ENCODE results near the gene SLC2A9. TPM values are rescaled to one million over a fixed set of nuclear protein-coding genes. Genes with fewer than 3 reads are reported as not detected.
A peak's percentile ranks its signal among the peaks of the same experiment; 100 is the strongest.

SLC2A9 gene
- total and polyA plus RNA-seq, 2 of the 8 experiments (the other 6 are each of a cell fraction or from before 2014, with no cell fraction given) = 0.20 to 0.26 TPM

DNA sequence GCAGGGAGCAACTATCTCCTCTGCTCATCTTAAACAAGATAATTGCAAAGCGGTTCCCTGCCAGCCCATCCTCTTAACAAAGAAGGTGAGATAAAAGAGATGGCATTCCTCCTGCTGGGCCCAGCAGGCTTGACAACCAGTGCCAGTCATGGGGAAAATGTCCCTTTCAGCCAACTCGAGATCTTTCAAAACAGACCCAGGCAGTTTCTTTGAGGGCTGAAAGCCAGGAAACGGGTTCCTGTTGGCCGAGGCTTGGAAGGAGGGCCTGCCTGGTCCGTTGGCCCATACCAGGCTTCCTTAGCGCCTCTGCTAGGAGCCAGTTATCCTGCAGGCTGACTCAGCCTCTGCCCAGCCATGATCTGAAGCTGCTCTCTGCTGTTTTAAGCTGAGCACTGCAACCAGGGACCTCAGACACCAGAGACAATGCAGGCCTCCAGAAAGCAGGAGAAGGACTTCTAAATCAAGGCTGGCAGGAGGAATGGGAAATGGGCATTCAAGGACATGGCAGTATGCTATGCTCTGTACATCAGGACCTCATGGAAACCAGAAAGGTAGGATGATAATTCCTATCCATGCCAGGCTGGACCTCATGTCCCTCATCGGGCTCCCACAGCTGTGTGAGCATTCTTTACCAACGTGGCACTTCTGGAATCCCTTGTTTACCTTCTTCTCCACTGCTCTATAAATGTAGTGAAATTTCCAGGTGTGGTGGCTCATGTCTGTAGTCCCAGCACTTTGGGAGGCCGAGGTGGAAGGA lies 42.4 kb upstream of the SLC2A9 start (continued):
- peak; percentile 90 for TF ChIP-seq YY1 (IDR thresholded peaks at IDR 0.05; ENCODE audit: low read depth, low read length)
- TF ChIP-seq, protein P1, sequence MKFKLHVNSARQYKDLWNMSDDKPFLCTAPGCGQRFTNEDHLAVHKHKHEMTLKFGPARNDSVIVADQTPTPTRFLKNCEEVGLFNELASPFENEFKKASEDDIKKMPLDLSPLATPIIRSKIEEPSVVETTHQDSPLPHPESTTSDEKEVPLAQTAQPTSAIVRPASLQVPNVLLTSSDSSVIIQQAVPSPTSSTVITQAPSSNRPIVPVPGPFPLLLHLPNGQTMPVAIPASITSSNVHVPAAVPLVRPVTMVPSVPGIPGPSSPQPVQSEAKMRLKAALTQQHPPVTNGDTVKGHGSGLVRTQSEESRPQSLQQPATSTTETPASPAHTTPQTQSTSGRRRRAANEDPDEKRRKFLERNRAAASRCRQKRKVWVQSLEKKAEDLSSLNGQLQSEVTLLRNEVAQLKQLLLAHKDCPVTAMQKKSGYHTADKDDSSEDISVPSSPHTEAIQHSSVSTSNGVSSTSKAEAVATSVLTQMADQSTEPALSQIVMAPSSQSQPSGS (IDR thresholded peaks at IDR 0.05; ENCODE audit: low read length) = no peak
- TF ChIP-seq CHD2 (IDR thresholded peaks at IDR 0.05; ENCODE audit: low read length) = no peak
- TF ChIP-seq, protein P2, sequence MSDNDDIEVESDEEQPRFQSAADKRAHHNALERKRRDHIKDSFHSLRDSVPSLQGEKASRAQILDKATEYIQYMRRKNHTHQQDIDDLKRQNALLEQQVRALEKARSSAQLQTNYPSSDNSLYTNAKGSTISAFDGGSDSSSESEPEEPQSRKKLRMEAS (IDR thresholded peaks at IDR 0.05) = no peak
- no peak for TF ChIP-seq POLR2A (IDR thresholded peaks at IDR 0.05; ENCODE audit: control extremely low read depth in 1 of 2, low read depth in 2 of 2, low read length in 2 of 2)
- no peak for TF ChIP-seq CBX8 (IDR thresholded peaks at IDR 0.05; ENCODE audit: borderline replicate concordance, low read depth, low read length)
- no peak for TF ChIP-seq CREB1 (IDR thresholded peaks at IDR 0.05)
- TF ChIP-seq TCF12 (IDR thresholded peaks at IDR 0.05; ENCODE audit: low read depth, low read length) = 0 out of 2 replicates have a peak, but pooled peaks have one; percentile 3
- peak; percentile 77; the same call in 1 of the 2 replicates for TF ChIP-seq KDM1A (IDR thresholded peaks at IDR 0.05; ENCODE audit: borderline replicate concordance, low read length)
- TF ChIP-seq ZNF274 (IDR thresholded peaks at IDR 0.05; ENCODE audit: borderline replicate concordance, extremely low read depth, low read length) = no peak
- peak; percentile 77; the same call in 1 of the 2 replicates for TF ChIP-seq MAFK (IDR thresholded peaks at IDR 0.05; ENCODE audit: low read depth, low read length)
- TF ChIP-seq KDM5A (IDR thresholded peaks at IDR 0.05; ENCODE audit: low read length) = no peak
- TF ChIP-seq PHF8 (conservative IDR thresholded peaks at IDR 0.05; ENCODE audit: low read depth, low read length) = no peak
- no peak for TF ChIP-seq POLR2AphosphoS5 (IDR thresholded peaks at IDR 0.05; ENCODE audit: low read depth, low read length)
- TF ChIP-seq HDAC2 (IDR thresholded peaks at IDR 0.05; ENCODE audit: borderline replicate concordance in 1 of 2, low read depth in 2 of 2, low read length in 2 of 2) = peak; percentile 73 to 95; a peak in 3 of 4 replicates
- no peak for TF ChIP-seq CHD1 (IDR thresholded peaks at IDR 0.05; ENCODE audit: low read depth, low read length)
- TF ChIP-seq EGR1 (IDR thresholded peaks at IDR 0.05; ENCODE audit: borderline replicate concordance, low read depth, low read length) = no peak
- TF ChIP-seq JUN (IDR thresholded peaks at IDR 0.05; ENCODE audit: low read depth, low read length) = no peak
- no peak for TF ChIP-seq TAF1 (IDR thresholded peaks at IDR 0.05; ENCODE audit: low read depth, low read length)
